Astrocyte of the spinal cord (primary cell): ENCODE results near the gene DOCK10.
A peak's percentile ranks its signal among the peaks of the same experiment; 100 is the strongest.

Source experiments
- DNase-seq: peaks from one replicate; pipeline ENCODE4 v3.0.0; 2011; ENCODE audit warnings: low read depth, low spot score
- H3K4me3 ChIP-seq: 2 replicates; pipeline ENCODE4 v1.5.1; 2011; ENCODE audit warnings: low read depth, mild to moderate bottlenecking, low read length, moderate library complexity
- in situ Hi-C: cut with HindIII; loops from 2 replicates; pipeline ENCODE4 v1.10.0; 2017; ENCODE audit warnings: low sequenced_read_pairs
- TF ChIP-seq, protein P1 (sequence below): IDR thresholded peaks from 2 replicates; pipeline ENCODE4 v1.5.1; 2012; ENCODE audit warnings: low read depth, mild to moderate bottlenecking, low read length, inconsistent platforms

The DOCK10 gene

DNA sequence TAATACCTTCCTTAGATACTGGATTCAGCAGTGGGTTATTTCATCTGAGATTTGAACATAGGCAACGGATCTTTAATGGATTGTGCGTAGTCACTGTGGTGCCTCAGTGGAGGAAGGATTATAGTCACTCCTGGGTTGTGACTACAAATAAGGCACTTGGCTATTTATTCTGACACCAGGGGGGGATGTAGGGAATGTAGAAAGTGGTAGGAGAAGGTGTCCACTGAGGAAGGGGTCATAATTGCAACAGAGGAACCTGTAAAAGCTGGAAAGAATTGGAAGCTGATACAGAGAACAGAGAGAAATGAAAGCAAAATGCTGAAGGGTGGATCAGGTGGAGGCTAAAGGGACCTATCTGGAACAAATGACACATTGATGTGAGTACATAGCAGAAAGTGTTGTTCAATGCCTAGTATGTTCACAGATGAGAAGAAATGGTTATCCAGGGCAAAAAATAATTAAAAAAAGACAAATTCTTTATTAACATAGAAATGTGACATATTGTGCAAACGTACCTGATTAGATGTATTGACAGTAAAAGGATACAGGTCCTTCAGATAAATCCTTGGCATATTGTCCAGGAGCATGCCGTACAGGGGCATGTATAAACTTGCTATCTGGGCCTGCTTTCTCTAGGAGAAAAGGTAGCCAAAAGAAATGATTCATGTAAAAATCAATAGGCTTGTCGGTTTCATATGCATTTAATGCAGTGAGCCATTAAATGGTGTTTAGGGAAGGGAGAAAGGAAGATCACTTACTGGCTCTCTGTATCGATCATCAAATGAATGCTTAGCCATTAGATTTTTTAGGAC is 234.9 kb downstream of the DOCK10 start:
- in situ Hi-C loops = no loop called here
- TF ChIP-seq, protein P1, sequence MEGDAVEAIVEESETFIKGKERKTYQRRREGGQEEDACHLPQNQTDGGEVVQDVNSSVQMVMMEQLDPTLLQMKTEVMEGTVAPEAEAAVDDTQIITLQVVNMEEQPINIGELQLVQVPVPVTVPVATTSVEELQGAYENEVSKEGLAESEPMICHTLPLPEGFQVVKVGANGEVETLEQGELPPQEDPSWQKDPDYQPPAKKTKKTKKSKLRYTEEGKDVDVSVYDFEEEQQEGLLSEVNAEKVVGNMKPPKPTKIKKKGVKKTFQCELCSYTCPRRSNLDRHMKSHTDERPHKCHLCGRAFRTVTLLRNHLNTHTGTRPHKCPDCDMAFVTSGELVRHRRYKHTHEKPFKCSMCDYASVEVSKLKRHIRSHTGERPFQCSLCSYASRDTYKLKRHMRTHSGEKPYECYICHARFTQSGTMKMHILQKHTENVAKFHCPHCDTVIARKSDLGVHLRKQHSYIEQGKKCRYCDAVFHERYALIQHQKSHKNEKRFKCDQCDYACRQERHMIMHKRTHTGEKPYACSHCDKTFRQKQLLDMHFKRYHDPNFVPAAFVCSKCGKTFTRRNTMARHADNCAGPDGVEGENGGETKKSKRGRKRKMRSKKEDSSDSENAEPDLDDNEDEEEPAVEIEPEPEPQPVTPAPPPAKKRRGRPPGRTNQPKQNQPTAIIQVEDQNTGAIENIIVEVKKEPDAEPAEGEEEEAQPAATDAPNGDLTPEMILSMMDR = peak; percentile 27
- DNase-seq = no peak
- H3K4me3 ChIP-seq = no peak overlapping the region

DNA sequence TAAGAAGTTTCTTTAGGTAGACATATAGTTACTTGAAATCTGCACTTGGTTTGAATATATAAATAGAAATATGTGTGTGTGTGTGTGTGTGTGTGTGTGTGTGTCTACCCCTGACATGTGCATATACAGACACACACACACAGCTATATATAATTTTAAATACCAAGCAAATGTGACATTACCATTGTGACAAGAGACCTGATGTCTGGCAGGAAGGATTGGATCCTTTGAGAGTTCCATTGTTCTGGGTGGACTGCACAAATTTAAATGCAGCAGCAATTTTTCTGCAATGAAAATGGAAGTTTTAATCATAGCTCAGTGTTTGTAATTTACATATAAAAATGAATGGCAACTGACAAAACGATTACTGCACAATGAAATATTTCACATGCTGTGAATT is 238.3 kb downstream of the DOCK10 start:
- no peak for DNase-seq
- TF ChIP-seq, protein P1 = no peak
- in situ Hi-C loops = no loop called here
- H3K4me3 ChIP-seq = no peak overlapping the region

DNA sequence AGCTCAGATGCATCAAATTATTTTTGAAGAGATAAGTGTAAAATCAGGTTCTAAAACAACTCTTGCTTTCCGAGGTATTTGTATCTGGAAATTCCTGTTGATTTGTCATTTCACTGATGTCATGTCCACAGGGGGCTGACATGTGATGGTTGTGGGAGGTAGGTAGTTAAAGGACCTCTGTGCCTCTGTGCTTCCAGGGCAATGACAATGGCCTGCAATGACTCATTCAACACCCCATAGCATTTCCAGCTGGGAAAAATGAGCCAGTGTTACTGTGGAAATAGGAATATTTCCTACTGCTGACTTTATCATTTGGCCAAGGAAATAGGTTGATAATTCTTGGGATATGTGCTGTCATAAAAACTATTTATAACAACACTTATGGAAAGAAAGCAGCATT is 239.9 kb downstream of the DOCK10 start:
- in situ Hi-C loops = no loop called here
- no peak for DNase-seq
- H3K4me3 ChIP-seq = no peak overlapping the region
- TF ChIP-seq, protein P1 = no peak

DNA sequence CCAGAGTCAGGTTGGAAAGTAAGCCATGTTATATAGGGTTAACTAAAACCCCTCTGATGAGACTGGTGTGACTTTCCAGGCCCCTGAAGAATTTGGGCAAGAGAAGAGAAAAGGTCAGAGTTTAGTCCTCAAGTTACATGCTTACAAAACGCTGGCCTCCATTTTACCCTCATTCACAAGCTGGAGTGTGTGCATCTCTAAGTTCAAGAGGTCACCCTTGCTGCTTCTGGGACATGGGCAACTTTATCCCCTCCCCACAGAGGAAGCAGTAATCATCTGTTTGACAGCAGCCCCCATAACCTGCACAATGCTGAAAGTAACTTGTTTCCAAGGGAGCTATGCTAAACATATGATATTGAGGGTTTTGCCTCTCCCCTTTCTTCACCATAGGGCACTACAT is 240.9 kb downstream of the DOCK10 start:
- in situ Hi-C loops = no loop called here
- TF ChIP-seq, protein P1 = no peak
- DNase-seq = no peak
- no peak overlapping the region for H3K4me3 ChIP-seq

DNA sequence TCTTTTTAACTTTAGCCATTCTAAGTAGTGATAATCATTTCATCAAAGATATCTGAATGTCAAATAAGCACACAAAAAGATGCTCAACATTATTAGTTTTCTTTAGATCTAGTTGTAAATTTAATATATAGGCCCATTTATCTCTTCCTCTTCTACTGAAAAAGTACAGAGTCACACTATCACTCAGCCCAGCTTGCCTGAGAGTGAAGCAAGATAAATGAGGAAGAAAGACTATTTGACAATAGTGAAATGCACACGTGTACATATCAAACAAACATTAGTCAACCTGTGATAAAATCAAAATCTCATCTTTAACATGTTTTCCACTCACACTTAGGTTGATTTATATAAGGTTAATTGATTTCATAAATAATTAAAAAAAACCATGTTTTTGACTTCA is 242.6 kb downstream of the DOCK10 start:
- in situ Hi-C loops = no loop called here
- no peak overlapping the region for H3K4me3 ChIP-seq
- TF ChIP-seq, protein P1 = no peak
- DNase-seq = no peak

DNA sequence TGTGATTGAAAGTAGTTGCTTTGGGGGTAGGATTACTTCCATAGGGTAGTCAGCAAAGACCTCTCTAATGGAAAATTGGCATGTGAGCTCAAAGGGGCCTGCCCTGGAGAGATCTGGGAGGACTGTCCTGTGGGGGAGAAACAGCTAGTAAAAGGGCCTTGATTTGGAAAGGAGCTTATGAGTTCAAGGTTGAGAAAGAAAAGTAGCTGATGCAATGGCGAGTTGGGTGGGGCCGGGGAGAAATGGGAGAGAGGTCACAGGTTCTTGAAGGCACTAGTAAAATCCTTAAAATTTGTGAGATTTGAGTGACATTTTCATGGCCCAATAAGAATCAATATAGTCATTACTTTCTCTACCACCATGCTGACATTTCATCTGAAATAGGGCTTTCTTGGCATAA is 244.1 kb downstream of the DOCK10 start:
- DNase-seq = no peak
- in situ Hi-C loops = no loop called here
- H3K4me3 ChIP-seq = no peak overlapping the region
- TF ChIP-seq, protein P1 = no peak
